A549 (cell line): ENCODE data around the gene B2M. TPM values are rescaled to one million over a fixed set of nuclear protein-coding genes. Genes with fewer than 3 reads are reported as not detected.

Experiments used
- ATAC-seq, 2 experiments: fragments of 200-7000 bp in 1 of 2; fragments of >200 bp in 1 of 2; cut with Nextera tagmentation in 1 of 2; cut with Tn5 transposase in 1 of 2; 3 replicates each; pipeline versions ENCODE4 v1.8.0 to v1.9.1; 2018 to 2020; ENCODE audit warnings: mild to moderate bottlenecking in 1 of 2, moderate library complexity in 1 of 2
- CTCF ChIA-PET: fragments of 300-600 bp; sonication (Branson Sonifier 250); formaldehyde crosslinking; extraction: SDS; loops from one replicate; lab custom pipeline; 2021; ENCODE audit warnings: antibody characterized with exemption, inconsistent platforms; lab: Yijun Ruan, JAX
- POLR2A ChIA-PET: fragments of 350-600 bp; formaldehyde crosslinking; extraction: SDS; loops from one replicate; lab custom pipeline; 2021; ENCODE audit warnings: antibody characterized with exemption, inconsistent platforms; lab: Yijun Ruan, JAX
- DNase-seq, 2 experiments: peaks; one replicate each; pipeline versions ENCODE4 v3.0.0 to v3.0.0-alpha.2; 2011 to 2016; ENCODE audit warnings: low read depth in 1 of 2, low spot score in 1 of 2
- FAIRE-seq: peaks from 2 replicates; lab custom pipeline; 2011; peaks lifted over from hg19 to GRCh38; lab: Jason Lieb, UNC
- H3K27ac ChIP-seq, 2 experiments: fragments of >200 bp; sonication (Bioruptor Twin); formaldehyde crosslinking; 3 replicates each; pipeline ENCODE4 v1.5.1; 2016 to 2017
- H3K4me1 ChIP-seq: fragments of >200 bp; sonication (Bioruptor Twin); formaldehyde crosslinking; 3 replicates; pipeline ENCODE4 v1.6.1; 2016
- H3K4me2 ChIP-seq: fragments of >200 bp; sonication (Bioruptor Twin); formaldehyde crosslinking; 3 replicates; pipeline ENCODE4 v1.6.1; 2016
- H3K4me3 ChIP-seq: fragments of >200 bp; sonication (Bioruptor Twin); formaldehyde crosslinking; 3 replicates; pipeline ENCODE4 v1.5.1; 2016
- H3K9me3 ChIP-seq: fragments of >200 bp; sonication (Bioruptor Twin); formaldehyde crosslinking; 3 replicates; pipeline ENCODE4 v1.6.1; 2016
- ATOH8 ChIP-seq: fragments of 250-450 bp; sonication (Bioruptor Pico); IDR thresholded peaks from 2 replicates; pipeline ENCODE4 v1.5.0; 2020; ENCODE audit warnings: low read depth, mild to moderate bottlenecking, moderate library complexity
- BHLHE40 ChIP-seq: IDR thresholded peaks from 2 replicates; pipeline ENCODE4 v1.6.1; 2012; ENCODE audit warnings: low read depth, low read length, inconsistent platforms
- CBX2 ChIP-seq: fragments of 200-600 bp; sonication (generic); IDR thresholded peaks from 2 replicates; pipeline ENCODE4 v1.6.1; 2016; ENCODE audit warnings: low read depth, mild to moderate bottlenecking, borderline replicate concordance
- CBX8 ChIP-seq: fragments of 200-600 bp; sonication (generic); IDR thresholded peaks from 2 replicates; pipeline ENCODE4 v1.6.1; 2016
- CTCF ChIP-seq: fragments of >200 bp; sonication (Bioruptor Twin); formaldehyde crosslinking; IDR thresholded peaks from 3 replicates; pipeline ENCODE4 v1.5.1; 2016
- E2F6 ChIP-seq: IDR thresholded peaks from 2 replicates; pipeline ENCODE4 v1.6.1; 2012; ENCODE audit warnings: low read depth, borderline replicate concordance
- EHF ChIP-seq: fragments of 250-450 bp; sonication (Bioruptor Pico); IDR thresholded peaks from 2 replicates; pipeline ENCODE4 v1.5.0; 2020; ENCODE audit warnings: mild to moderate bottlenecking
- EHMT2 ChIP-seq: fragments of 200-600 bp; sonication (generic); IDR thresholded peaks from 2 replicates; pipeline ENCODE4 v1.6.1; 2016; ENCODE audit warnings: antibody characterized with exemption, low read depth, mild to moderate bottlenecking, moderate library complexity
- FOSB ChIP-seq: fragments of 250-450 bp; sonication (Bioruptor Pico); IDR thresholded peaks from 2 replicates; pipeline ENCODE4 v1.5.0; 2020; ENCODE audit warnings: mild to moderate bottlenecking, moderate library complexity
- FOSL2 ChIP-seq, 2 experiments: fragments of 450-650 bp in 1 of 2; fragments of >200 bp in 1 of 2; sonication (Bioruptor Twin) in 1 of 2; formaldehyde crosslinking; IDR thresholded peaks; 2 replicates each; pipeline versions ENCODE4 v1.5.0 to v1.6.1; 2016 to 2020; ENCODE audit warnings: mild to moderate bottlenecking in 1 of 2, moderate library complexity in 1 of 2
- GATA3 ChIP-seq: IDR thresholded peaks from 2 replicates; pipeline ENCODE4 v1.6.1; 2012; ENCODE audit warnings: borderline replicate concordance
- HDAC2 ChIP-seq: fragments of 200-600 bp; sonication (generic); IDR thresholded peaks from 2 replicates; pipeline ENCODE4 v1.6.1; 2016
- HEYL ChIP-seq: fragments of 250-450 bp; sonication (Bioruptor Pico); IDR thresholded peaks from 2 replicates; pipeline ENCODE4 v1.8.0; 2021; ENCODE audit warnings: mild to moderate bottlenecking, moderate library complexity
- HOXB5 ChIP-seq: fragments of 250-450 bp; sonication (Bioruptor Pico); IDR thresholded peaks from 2 replicates; pipeline ENCODE4 v1.5.0; 2020; ENCODE audit warnings: mild to moderate bottlenecking, moderate library complexity
- KDM5A ChIP-seq: fragments of 200-600 bp; sonication (generic); IDR thresholded peaks from 2 replicates; pipeline ENCODE4 v1.6.1; 2016; ENCODE audit warnings: antibody characterized with exemption, mild to moderate bottlenecking
- MAZ ChIP-seq: fragments of 150-350 bp; IDR thresholded peaks from 2 replicates; pipeline ENCODE4 v1.6.1; 2014; ENCODE audit warnings: antibody characterized with exemption, low read depth, low read length, borderline replicate concordance
- NR3C1 ChIP-seq: fragments of >200 bp; sonication (Bioruptor Twin); formaldehyde crosslinking; IDR thresholded peaks from 3 replicates; pipeline ENCODE4 v1.6.1; 2017
- PHF8 ChIP-seq: fragments of 200-600 bp; sonication (generic); IDR thresholded peaks from 2 replicates; pipeline ENCODE4 v1.6.1; 2016; ENCODE audit warnings: low read depth, mild to moderate bottlenecking, antibody characterized with exemption, moderate library complexity, borderline replicate concordance
- POLR2A ChIP-seq: IDR thresholded peaks from 2 replicates; pipeline ENCODE4 v1.6.1; 2012; ENCODE audit warnings: mild to moderate bottlenecking, low read length
- RAD21 ChIP-seq, 2 experiments: fragments of >200 bp in 1 of 2; sonication (Bioruptor Twin) in 1 of 2; formaldehyde crosslinking in 1 of 2; IDR thresholded peaks in 1 of 2; conservative IDR thresholded peaks in 1 of 2; 2 replicates in 1 of 2; 3 replicates in 1 of 2; pipeline ENCODE4 v1.6.1; 2012 to 2018; ENCODE audit warnings: inconsistent platforms in 1 of 2
- RARB ChIP-seq: fragments of 250-450 bp; sonication (Bioruptor Pico); IDR thresholded peaks from 2 replicates; pipeline ENCODE4 v1.8.0; 2021; ENCODE audit warnings: mild to moderate bottlenecking, moderate library complexity
- RCOR1 ChIP-seq: fragments of 150-350 bp; IDR thresholded peaks from 2 replicates; pipeline ENCODE4 v1.6.1; 2014; ENCODE audit warnings: antibody characterized with exemption, low read length, low read depth
- REST ChIP-seq: fragments of 200-600 bp; sonication (generic); IDR thresholded peaks from 2 replicates; pipeline ENCODE4 v1.6.1; 2016; ENCODE audit warnings: antibody characterized with exemption, mild to moderate bottlenecking, moderate library complexity
- RFX5 ChIP-seq: fragments of 450-650 bp; IDR thresholded peaks from 2 replicates; pipeline ENCODE4 v1.7.1; 2014; ENCODE audit warnings: antibody characterized with exemption, mild to moderate bottlenecking, moderate library complexity
- RNF2 ChIP-seq: fragments of 200-600 bp; sonication (generic); IDR thresholded peaks from 2 replicates; pipeline ENCODE4 v1.6.1; 2016; ENCODE audit warnings: low read depth, mild to moderate bottlenecking, antibody characterized with exemption, moderate library complexity, borderline replicate concordance
- SMC3 ChIP-seq: fragments of >200 bp; sonication (Bioruptor Twin); formaldehyde crosslinking; IDR thresholded peaks from 3 replicates; pipeline ENCODE4 v1.6.1; 2018; ENCODE audit warnings: inconsistent platforms
- TFCP2L1 ChIP-seq: fragments of 250-450 bp; sonication (Bioruptor Pico); IDR thresholded peaks from 2 replicates; pipeline ENCODE4 v1.5.0; 2021; ENCODE audit warnings: mild to moderate bottlenecking
- TP53 ChIP-seq: fragments of 250-450 bp; sonication (Bioruptor Pico); IDR thresholded peaks from 2 replicates; pipeline ENCODE4 v1.5.0; 2021; ENCODE audit warnings: mild to moderate bottlenecking, moderate library complexity
- ZNF302 ChIP-seq: fragments of 250-450 bp; sonication (Bioruptor Pico); IDR thresholded peaks from 2 replicates; pipeline ENCODE4 v1.9.0; 2021; ENCODE audit warnings: inconsistent platforms, mild to moderate bottlenecking, moderate library complexity
- ZSCAN20 ChIP-seq: fragments of 250-450 bp; sonication (Bioruptor Pico); IDR thresholded peaks from 2 replicates; pipeline ENCODE4 v1.8.0; 2022; ENCODE audit warnings: mild to moderate bottlenecking, moderate library complexity
- WGBS: methylation state at CpG from one replicate; pipeline ENCODE4 v1.1.6; 2017; ENCODE audit errors: missing lambda C conversion rate; 5-methylcytosine and 5-hydroxymethylcytosine counted together
- polyA plus RNA-seq, 4 experiments: library from polyadenylated mRNA; depleted of rRNA in 3 of 4; stranded (reverse); fragments of >200 nt; fragmentation: RNase III in 1 of 4; extraction: RNeasy Plus Mini Kit Qiagen cat#74134 plus additional on column Dnase treatment in 1 of 4; gene quantifications; 2 replicates in 3 of 4; 3 replicates in 1 of 4; pipeline ENCODE4 v1.2.3, GENCODE V29; 2011 to 2017

Gene B2M
- polyA plus RNA-seq, 2 of the 4 experiments (the other 2 are of a cell fraction): 486 to 823 TPM

- Histone ChIP-seq H3K27ac (no peak overlapping the region), H3K4me2 (no peak overlapping the region), H3K4me1 (no peaks in the 10 kb centered on the region), H3K9me3 (peaks cover 8% of the 10 kb centered on the region; the same call in 2 of the 3 replicates), H3K4me3 (no peak overlapping the region)
- DNase-seq (no peak), ATAC-seq (no peak), FAIRE-seq (no peak)
- WGBS: 88% methylated on average over 1 of the region's 1 CpG
- POLR2A ChIA-PET: no interaction called here
- no peak for TF ChIP-seq CTCF
- TF ChIP-seq BHLHE40: no peak
- no peak for TF ChIP-seq PHF8
- no peak for TF ChIP-seq TP53 (CRISPR knock-in tag)
- no peak for TF ChIP-seq GATA3
- no peak for TF ChIP-seq RNF2
- no peak for TF ChIP-seq EHF (CRISPR knock-in tag)
- no peak for TF ChIP-seq TFCP2L1
- TF ChIP-seq HOXB5 (CRISPR knock-in tag): no peak
- TF ChIP-seq POLR2A: no peak
- no peak for TF ChIP-seq KDM5A
- no peak for TF ChIP-seq RCOR1
- TF ChIP-seq HDAC2: no peak
- TF ChIP-seq RARB (CRISPR knock-in tag): no peak
- TF ChIP-seq ZSCAN20 (CRISPR knock-in tag): no peak
- CTCF ChIA-PET: interaction anchor here (1.3 to 1.5 kb wide), 2 partner anchors 15 to 40 kb away, joined by 3 to 4 read pairs; no protein-coding TSS in a partner anchor
Measured at GRCh38 chr15:44753345-44753744, 42.0 kb downstream of the B2M start.

GRCh38 chr15:44763187-44763586 lies 51.9 kb downstream of the B2M start:
- ChIA-PET CTCF (no interaction called here), POLR2A (no interaction called here)
- ATAC-seq: no peak
- Histone ChIP-seq H3K4me3 (no peak overlapping the region), H3K9me3 (no peaks in the 10 kb centered on the region), H3K4me2 (no peak overlapping the region), H3K27ac (no peak overlapping the region), H3K4me1 (no peaks in the 10 kb centered on the region)
- no peak for DNase-seq
- FAIRE-seq: no peak
- WGBS: 77% methylated on average over 2 of the region's 2 CpGs
- TF ChIP-seq RNF2 (no peak), MAZ (no peak), RFX5 (no peak), NR3C1 (no peak), E2F6 (no peak), CBX2 (no peak), CBX8 (no peak), SMC3 (no peak)
- TF ChIP-seq, all 56 proteins: peak for 0

GRCh38 chr15:44763848-44764247 lies 52.5 kb downstream of the B2M start:
- no peaks in the 10 kb centered on the region for H3K9me3 ChIP-seq
- no peak overlapping the region for H3K4me3 ChIP-seq
- DNase-seq: no peak
- ChIA-PET POLR2A (no interaction called here), CTCF (no interaction called here)
- H3K4me1 ChIP-seq: no peaks in the 10 kb centered on the region
- H3K4me2 ChIP-seq: no peak overlapping the region
- no peak for FAIRE-seq
- no peak overlapping the region for H3K27ac ChIP-seq
- TF ChIP-seq RNF2 (no peak), FOSL2 (IDR thresholded peaks at IDR 0.05) (no peak), FOSL2 (CRISPR knock-in tag; IDR thresholded peaks at IDR 0.05) (no peak), TFCP2L1 (no peak), EHMT2 (no peak), FOSB (CRISPR knock-in tag) (no peak), PHF8 (no peak), REST (no peak), ZNF302 (CRISPR knock-in tag) (no peak), RCOR1 (no peak), KDM5A (no peak), HOXB5 (CRISPR knock-in tag) (no peak), HEYL (CRISPR knock-in tag) (no peak), RAD21 (conservative IDR thresholded peaks at IDR 0.05 in 1 of 2, IDR thresholded peaks at IDR 0.05 in 1 of 2) (no peak), SMC3 (no peak), ATOH8 (no peak)
- TF ChIP-seq, all 56 proteins: peak for 0
- ATAC-seq: no peak
- 42% methylated on average over 3 of the region's 3 CpGs for WGBS
